WTC11 (cell line): ENCODE measurements around the gene ERBB4.

ENCODE experiments used
- ELF4 ChIP-seq: sonication (generic); formaldehyde crosslinking; IDR thresholded peaks from 2 replicates; pipeline ENCODE4 v1.8.1; 2022; ENCODE audit warnings: low read depth, mild to moderate bottlenecking, moderate library complexity, missing genetic modification reagents
- ETV6 ChIP-seq: sonication (generic); formaldehyde crosslinking; IDR thresholded peaks from 2 replicates; pipeline ENCODE4 v1.8.1; 2022; ENCODE audit warnings: mild to moderate bottlenecking, missing genetic modification reagents
- FOXJ3 ChIP-seq: sonication (generic); formaldehyde crosslinking; IDR thresholded peaks from 2 replicates; pipeline ENCODE4 v1.9.0; 2021; ENCODE audit warnings: missing genetic modification reagents, mild to moderate bottlenecking, borderline replicate concordance
- RELA ChIP-seq: sonication (generic); formaldehyde crosslinking; IDR thresholded peaks from 2 replicates; pipeline ENCODE4 v1.8.1; 2022; ENCODE audit warnings: missing genetic modification reagents, mild to moderate bottlenecking, borderline replicate concordance
- SMAD4 ChIP-seq: sonication (generic); formaldehyde crosslinking; IDR thresholded peaks from 2 replicates; pipeline ENCODE4 v1.8.0; 2022; ENCODE audit warnings: mild to moderate bottlenecking, missing genetic modification reagents
- TEAD4 ChIP-seq: sonication (generic); formaldehyde crosslinking; IDR thresholded peaks from 2 replicates; pipeline ENCODE4 v1.8.0; 2022; ENCODE audit warnings: mild to moderate bottlenecking, missing genetic modification reagents
- TF ChIP-seq, protein P1 (sequence below): fragments of 200-600 bp; IDR thresholded peaks from 2 replicates; pipeline ENCODE4 v1.8.0; 2022; ENCODE audit warnings: antibody characterized with exemption
- TF ChIP-seq, protein P2 (sequence below): sonication (generic); formaldehyde crosslinking; IDR thresholded peaks from 2 replicates; pipeline ENCODE4 v1.8.1; 2023; ENCODE audit warnings: mild to moderate bottlenecking, missing genetic modification reagents, moderate library complexity
- TF ChIP-seq, protein P3 (sequence below): sonication (generic); formaldehyde crosslinking; IDR thresholded peaks from 2 replicates; pipeline ENCODE4 v1.8.0; 2023; ENCODE audit warnings: missing genetic modification reagents
- TF ChIP-seq, protein P4 (sequence below): sonication (generic); formaldehyde crosslinking; IDR thresholded peaks from 2 replicates; pipeline ENCODE4 v1.8.1; 2022; ENCODE audit warnings: low read depth, missing genetic modification reagents, borderline replicate concordance

GRCh38 chr2:211333377-211333776 lies 1205.2 kb downstream of the ERBB4 start:
- no peak for TF ChIP-seq ETV6 (CRISPR knock-in tag)
- TF ChIP-seq, protein P1, sequence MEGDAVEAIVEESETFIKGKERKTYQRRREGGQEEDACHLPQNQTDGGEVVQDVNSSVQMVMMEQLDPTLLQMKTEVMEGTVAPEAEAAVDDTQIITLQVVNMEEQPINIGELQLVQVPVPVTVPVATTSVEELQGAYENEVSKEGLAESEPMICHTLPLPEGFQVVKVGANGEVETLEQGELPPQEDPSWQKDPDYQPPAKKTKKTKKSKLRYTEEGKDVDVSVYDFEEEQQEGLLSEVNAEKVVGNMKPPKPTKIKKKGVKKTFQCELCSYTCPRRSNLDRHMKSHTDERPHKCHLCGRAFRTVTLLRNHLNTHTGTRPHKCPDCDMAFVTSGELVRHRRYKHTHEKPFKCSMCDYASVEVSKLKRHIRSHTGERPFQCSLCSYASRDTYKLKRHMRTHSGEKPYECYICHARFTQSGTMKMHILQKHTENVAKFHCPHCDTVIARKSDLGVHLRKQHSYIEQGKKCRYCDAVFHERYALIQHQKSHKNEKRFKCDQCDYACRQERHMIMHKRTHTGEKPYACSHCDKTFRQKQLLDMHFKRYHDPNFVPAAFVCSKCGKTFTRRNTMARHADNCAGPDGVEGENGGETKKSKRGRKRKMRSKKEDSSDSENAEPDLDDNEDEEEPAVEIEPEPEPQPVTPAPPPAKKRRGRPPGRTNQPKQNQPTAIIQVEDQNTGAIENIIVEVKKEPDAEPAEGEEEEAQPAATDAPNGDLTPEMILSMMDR = no peak
- TF ChIP-seq TEAD4 = no peak
- TF ChIP-seq, protein P2, sequence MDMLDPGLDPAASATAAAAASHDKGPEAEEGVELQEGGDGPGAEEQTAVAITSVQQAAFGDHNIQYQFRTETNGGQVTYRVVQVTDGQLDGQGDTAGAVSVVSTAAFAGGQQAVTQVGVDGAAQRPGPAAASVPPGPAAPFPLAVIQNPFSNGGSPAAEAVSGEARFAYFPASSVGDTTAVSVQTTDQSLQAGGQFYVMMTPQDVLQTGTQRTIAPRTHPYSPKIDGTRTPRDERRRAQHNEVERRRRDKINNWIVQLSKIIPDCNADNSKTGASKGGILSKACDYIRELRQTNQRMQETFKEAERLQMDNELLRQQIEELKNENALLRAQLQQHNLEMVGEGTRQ (CRISPR knock-in tag) = no peak
- no peak for TF ChIP-seq FOXJ3 (CRISPR knock-in tag)
- TF ChIP-seq ELF4 = no peak
- TF ChIP-seq, protein P3, sequence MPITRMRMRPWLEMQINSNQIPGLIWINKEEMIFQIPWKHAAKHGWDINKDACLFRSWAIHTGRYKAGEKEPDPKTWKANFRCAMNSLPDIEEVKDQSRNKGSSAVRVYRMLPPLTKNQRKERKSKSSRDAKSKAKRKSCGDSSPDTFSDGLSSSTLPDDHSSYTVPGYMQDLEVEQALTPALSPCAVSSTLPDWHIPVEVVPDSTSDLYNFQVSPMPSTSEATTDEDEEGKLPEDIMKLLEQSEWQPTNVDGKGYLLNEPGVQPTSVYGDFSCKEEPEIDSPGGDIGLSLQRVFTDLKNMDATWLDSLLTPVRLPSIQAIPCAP = no peak
- TF ChIP-seq, protein P4, sequence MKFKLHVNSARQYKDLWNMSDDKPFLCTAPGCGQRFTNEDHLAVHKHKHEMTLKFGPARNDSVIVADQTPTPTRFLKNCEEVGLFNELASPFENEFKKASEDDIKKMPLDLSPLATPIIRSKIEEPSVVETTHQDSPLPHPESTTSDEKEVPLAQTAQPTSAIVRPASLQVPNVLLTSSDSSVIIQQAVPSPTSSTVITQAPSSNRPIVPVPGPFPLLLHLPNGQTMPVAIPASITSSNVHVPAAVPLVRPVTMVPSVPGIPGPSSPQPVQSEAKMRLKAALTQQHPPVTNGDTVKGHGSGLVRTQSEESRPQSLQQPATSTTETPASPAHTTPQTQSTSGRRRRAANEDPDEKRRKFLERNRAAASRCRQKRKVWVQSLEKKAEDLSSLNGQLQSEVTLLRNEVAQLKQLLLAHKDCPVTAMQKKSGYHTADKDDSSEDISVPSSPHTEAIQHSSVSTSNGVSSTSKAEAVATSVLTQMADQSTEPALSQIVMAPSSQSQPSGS (CRISPR knock-in tag) = no peak
- TF ChIP-seq RELA (CRISPR knock-in tag) = no peak
- TF ChIP-seq SMAD4 (CRISPR knock-in tag) = no peak
